ENCODE measurements around the gene COMMD1.

Gene COMMD1

GRCh38 chr2:62032096-62032495 lies 126.6 kb downstream of the COMMD1 start:
- no peak overlapping the region for H3K4me3 ChIP-seq (ENCODE audit: low read depth in 1 of 2, low read length in 2 of 2)
- DNase-seq: no peak
- H3K27me3 ChIP-seq (ENCODE audit: insufficient read depth, low read length, poor library complexity): no peaks in the 10 kb centered on the region
- H3K4me1 ChIP-seq (ENCODE audit: insufficient read depth, low read length): no peaks in the 10 kb centered on the region
- H3K79me2 ChIP-seq (ENCODE audit: insufficient read depth, low read length): no peaks in the 10 kb centered on the region
- no peak for ATAC-seq (ENCODE audit: insufficient read depth, low read depth)
- H4K20me1 ChIP-seq (ENCODE audit: insufficient read depth, low read length): no peaks in the 10 kb centered on the region
- H3K36me3 ChIP-seq (ENCODE audit: insufficient read depth, low read length): no peaks in the 10 kb centered on the region
- H3K4me2 ChIP-seq (ENCODE audit: insufficient read depth, low read length): no peak overlapping the region
- H3K9me3 ChIP-seq (ENCODE audit: insufficient read depth, low read length, severe bottlenecking): no peaks in the 10 kb centered on the region
- TF ChIP-seq CTCF (IDR thresholded peaks at IDR 0.05; ENCODE audit: borderline replicate concordance, extremely low read depth, low read length, poor library complexity, severe bottlenecking): no peak
- no peak for TF ChIP-seq EZH2 (IDR thresholded peaks at IDR 0.05; ENCODE audit: borderline replicate concordance, low read depth, low read length, severe bottlenecking)
- H3K27ac ChIP-seq (ENCODE audit: low read length): no peak overlapping the region
- H3K9ac ChIP-seq (ENCODE audit: low read depth, low read length): no peak overlapping the region
- no peak overlapping the region for H2AFZ ChIP-seq (ENCODE audit: low read depth, low read length)

GRCh38 chr2:62034715-62035114 lies 129.2 kb downstream of the COMMD1 start:
- no peaks in the 10 kb centered on the region for H3K79me2 ChIP-seq (ENCODE audit: insufficient read depth, low read length)
- H3K36me3 ChIP-seq (ENCODE audit: insufficient read depth, low read length): no peaks in the 10 kb centered on the region
- no peaks in the 10 kb centered on the region for H3K9me3 ChIP-seq (ENCODE audit: insufficient read depth, low read length, severe bottlenecking)
- H4K20me1 ChIP-seq (ENCODE audit: insufficient read depth, low read length): no peaks in the 10 kb centered on the region
- no peak overlapping the region for H2AFZ ChIP-seq (ENCODE audit: low read depth, low read length)
- H3K4me2 ChIP-seq (ENCODE audit: insufficient read depth, low read length): no peak overlapping the region
- DNase-seq: no peak
- no peak for ATAC-seq (ENCODE audit: insufficient read depth, low read depth)
- no peak overlapping the region for H3K27ac ChIP-seq (ENCODE audit: low read length)
- peaks cover 13% of the 10 kb centered on the region for H3K4me1 ChIP-seq (ENCODE audit: insufficient read depth, low read length)
- TF ChIP-seq CTCF (IDR thresholded peaks at IDR 0.05; ENCODE audit: borderline replicate concordance, extremely low read depth, low read length, poor library complexity, severe bottlenecking) (no peak), EZH2 (IDR thresholded peaks at IDR 0.05; ENCODE audit: borderline replicate concordance, low read depth, low read length, severe bottlenecking) (no peak)
- H3K27me3 ChIP-seq (ENCODE audit: insufficient read depth, low read length, poor library complexity): no peaks in the 10 kb centered on the region
- no peak overlapping the region for H3K9ac ChIP-seq (ENCODE audit: low read depth, low read length)
- H3K4me3 ChIP-seq (ENCODE audit: low read depth in 1 of 2, low read length in 2 of 2): no peak overlapping the region

- H3K79me2 ChIP-seq (ENCODE audit: insufficient read depth, low read length): no peaks in the 10 kb centered on the region
- H3K27ac ChIP-seq (ENCODE audit: low read length): no peak overlapping the region
- no peak overlapping the region for H3K9ac ChIP-seq (ENCODE audit: low read depth, low read length)
- TF ChIP-seq CTCF (IDR thresholded peaks at IDR 0.05; ENCODE audit: borderline replicate concordance, extremely low read depth, low read length, poor library complexity, severe bottlenecking) (no peak), EZH2 (IDR thresholded peaks at IDR 0.05; ENCODE audit: borderline replicate concordance, low read depth, low read length, severe bottlenecking) (no peak)
- no peak overlapping the region for H3K4me3 ChIP-seq (ENCODE audit: low read depth in 1 of 2, low read length in 2 of 2)
- H3K9me3 ChIP-seq (ENCODE audit: insufficient read depth, low read length, severe bottlenecking): no peaks in the 10 kb centered on the region
- no peak overlapping the region for H2AFZ ChIP-seq (ENCODE audit: low read depth, low read length)
- no peaks in the 10 kb centered on the region for H3K27me3 ChIP-seq (ENCODE audit: insufficient read depth, low read length, poor library complexity)
- peaks cover 20% of the 10 kb centered on the region for H3K4me1 ChIP-seq (ENCODE audit: insufficient read depth, low read length)
- H3K36me3 ChIP-seq (ENCODE audit: insufficient read depth, low read length): no peaks in the 10 kb centered on the region
- ATAC-seq (ENCODE audit: insufficient read depth, low read depth) (no peak), DNase-seq (no peak)
- no peak overlapping the region for H3K4me2 ChIP-seq (ENCODE audit: insufficient read depth, low read length)
- no peaks in the 10 kb centered on the region for H4K20me1 ChIP-seq (ENCODE audit: insufficient read depth, low read length)
Measured at GRCh38 chr2:62036229-62036628, 130.8 kb downstream of the COMMD1 start.

- no peaks in the 10 kb centered on the region for H3K79me2 ChIP-seq (ENCODE audit: insufficient read depth, low read length)
- H3K9ac ChIP-seq (ENCODE audit: low read depth, low read length): no peak overlapping the region
- H3K27me3 ChIP-seq (ENCODE audit: insufficient read depth, low read length, poor library complexity): no peaks in the 10 kb centered on the region
- H3K4me1 ChIP-seq (ENCODE audit: insufficient read depth, low read length): peaks cover 20% of the 10 kb centered on the region
- H3K27ac ChIP-seq (ENCODE audit: low read length): no peak overlapping the region
- TF ChIP-seq EZH2 (IDR thresholded peaks at IDR 0.05; ENCODE audit: borderline replicate concordance, low read depth, low read length, severe bottlenecking): no peak
- TF ChIP-seq CTCF (IDR thresholded peaks at IDR 0.05; ENCODE audit: borderline replicate concordance, extremely low read depth, low read length, poor library complexity, severe bottlenecking): no peak
- H4K20me1 ChIP-seq (ENCODE audit: insufficient read depth, low read length): no peaks in the 10 kb centered on the region
- no peaks in the 10 kb centered on the region for H3K36me3 ChIP-seq (ENCODE audit: insufficient read depth, low read length)
- H3K4me3 ChIP-seq (ENCODE audit: low read depth in 1 of 2, low read length in 2 of 2): no peak overlapping the region
- no peaks in the 10 kb centered on the region for H3K9me3 ChIP-seq (ENCODE audit: insufficient read depth, low read length, severe bottlenecking)
- ATAC-seq (ENCODE audit: insufficient read depth, low read depth): no peak
- H2AFZ ChIP-seq (ENCODE audit: low read depth, low read length): no peak overlapping the region
- DNase-seq: no peak
- H3K4me2 ChIP-seq (ENCODE audit: insufficient read depth, low read length): no peak overlapping the region
Measured at GRCh38 chr2:62036761-62037250, 131.3 kb downstream of the COMMD1 start.
